Omental fat pad (tissue), 4 donors: ENCODE results near the gene PCED1B. TPM values are rescaled to one million over a fixed set of nuclear protein-coding genes. Genes with fewer than 3 reads are reported as not detected.

Experiments
- ATAC-seq: fragments of 150-250 bp; one replicate; pipeline ENCODE4 v1.9.1; 2016; ENCODE audit warnings: mild to moderate bottlenecking, moderate library complexity; ENCODE audit not compliant: low FRiP score
- DNase-seq: peaks from one replicate; pipeline ENCODE4 v3.0.0-alpha.2; 2019; ENCODE audit warnings: low spot score
- CTCF ChIP-seq, 3 donors: fragments of 450-650 bp; IDR thresholded peaks; one replicate each; pipeline ENCODE4 v1.5.1; 2016 to 2017; ENCODE audit warnings: antibody characterized with exemption in 3 of 3, mild to moderate bottlenecking in 3 of 3, moderate library complexity in 2 of 3
- total RNA-seq, 4 donors: library from RNA; depleted of rRNA; stranded (reverse); fragments of >200 nt; gene quantifications; one replicate each; pipeline ENCODE4 v1.1.0, GENCODE V29; 2016

The PCED1B gene
- total RNA-seq, 4 donors from 2014 or later: 1.9 to 5.7 (median 3.8) TPM

GRCh38 chr12:47102845-47103651, 23.6 kb downstream of the PCED1B start:
- TF ChIP-seq CTCF (IDR thresholded peaks at IDR 0.05): no peak
- ATAC-seq: no peak

GRCh38 chr12:47105914-47106674, 26.7 kb downstream of the PCED1B start:
- TF ChIP-seq CTCF (IDR thresholded peaks at IDR 0.05): no peak
- no peak for ATAC-seq
- DNase-seq: no peak

More at GRCh38 chr12:47102845-47103651, 23.6 kb downstream of the PCED1B start:
- DNase-seq: no peak

GRCh38 chr12:47107446-47107845, 28.0 kb downstream of the PCED1B start:
- TF ChIP-seq CTCF (IDR thresholded peaks at IDR 0.05): no peak
- ATAC-seq (no peak), DNase-seq (no peak)

GRCh38 chr12:47107926-47108325, 28.5 kb downstream of the PCED1B start:
- no peak for TF ChIP-seq CTCF (IDR thresholded peaks at IDR 0.05)
- no peak for ATAC-seq
- no peak for DNase-seq

- no peak for ATAC-seq
- no peak for TF ChIP-seq CTCF (IDR thresholded peaks at IDR 0.05)
Observed at GRCh38 chr12:47110011-47110541, 30.7 kb downstream of the PCED1B start.

GRCh38 chr12:47110718-47111391, 31.4 kb downstream of the PCED1B start:
- DNase-seq (no peak), ATAC-seq (no peak)
- no peak for TF ChIP-seq CTCF (IDR thresholded peaks at IDR 0.05)

More at GRCh38 chr12:47110011-47110541, 30.7 kb downstream of the PCED1B start:
- no peak for DNase-seq
